ENCODE results near the gene FCN1.

FCN1 gene

DNA sequence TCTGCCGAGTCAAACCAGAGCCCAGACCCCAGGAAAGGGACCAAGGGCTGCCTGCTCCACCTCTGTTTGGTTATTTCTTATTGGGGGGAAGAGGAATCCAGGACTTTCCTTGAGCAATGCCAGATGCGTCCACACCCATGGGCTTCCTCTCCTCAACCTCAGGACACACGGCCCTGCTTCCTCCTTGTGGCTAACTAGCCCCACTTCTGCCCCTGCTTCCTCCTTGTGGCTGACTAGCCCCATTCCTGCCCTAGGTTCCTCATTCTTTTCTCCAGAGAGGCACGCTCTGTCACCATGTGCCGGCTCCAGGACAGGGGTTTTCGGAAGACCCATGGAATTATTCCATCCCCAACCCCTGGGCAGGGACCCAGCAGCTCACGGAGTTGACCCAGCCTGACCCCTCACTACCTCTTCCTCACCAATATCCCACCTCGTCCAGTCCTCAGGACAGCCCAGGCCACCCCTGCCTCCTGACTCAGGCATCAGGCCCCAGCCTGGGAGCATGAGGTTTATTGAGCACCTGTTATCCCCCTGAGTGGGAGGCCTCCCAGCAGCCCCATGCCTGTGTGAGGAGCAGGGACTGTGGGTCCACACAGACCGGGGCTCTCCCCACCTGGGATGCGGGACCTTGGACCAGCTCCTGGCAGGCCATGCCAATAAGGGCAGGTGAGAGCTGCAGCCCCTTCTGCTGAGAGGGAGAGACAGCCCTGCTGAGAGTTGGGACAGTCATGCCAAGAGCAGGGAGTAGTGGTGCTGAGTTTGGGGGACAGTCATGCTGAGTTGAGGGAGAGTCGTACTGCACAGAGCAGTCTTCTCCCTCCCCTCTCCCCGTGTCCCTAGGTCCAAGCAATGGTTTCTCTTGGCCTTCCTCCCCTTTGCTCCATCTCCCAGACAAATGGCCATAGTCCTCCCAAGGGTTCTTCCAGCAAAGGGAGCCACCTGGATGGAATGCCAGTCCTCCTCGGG, 11.8 kb upstream of the FCN1 start:
- H3K9ac ChIP-seq (ENCODE audit: low read length), result no peak overlapping the region
- H3K27me3 ChIP-seq (ENCODE audit: control insufficient read depth, insufficient read depth, low read length), result no peaks in the 10 kb centered on the region
- H3K4me1 ChIP-seq (ENCODE audit: control insufficient read depth, insufficient read depth, low read length), result no peaks in the 10 kb centered on the region
- H3K4me3 ChIP-seq (ENCODE audit: low read length), result no peak overlapping the region
- H3K27ac ChIP-seq (ENCODE audit: low read depth, low read length), result no peak overlapping the region
- no peaks in the 10 kb centered on the region for H3K36me3 ChIP-seq (ENCODE audit: control insufficient read depth, insufficient read depth, low read length)

DNA sequence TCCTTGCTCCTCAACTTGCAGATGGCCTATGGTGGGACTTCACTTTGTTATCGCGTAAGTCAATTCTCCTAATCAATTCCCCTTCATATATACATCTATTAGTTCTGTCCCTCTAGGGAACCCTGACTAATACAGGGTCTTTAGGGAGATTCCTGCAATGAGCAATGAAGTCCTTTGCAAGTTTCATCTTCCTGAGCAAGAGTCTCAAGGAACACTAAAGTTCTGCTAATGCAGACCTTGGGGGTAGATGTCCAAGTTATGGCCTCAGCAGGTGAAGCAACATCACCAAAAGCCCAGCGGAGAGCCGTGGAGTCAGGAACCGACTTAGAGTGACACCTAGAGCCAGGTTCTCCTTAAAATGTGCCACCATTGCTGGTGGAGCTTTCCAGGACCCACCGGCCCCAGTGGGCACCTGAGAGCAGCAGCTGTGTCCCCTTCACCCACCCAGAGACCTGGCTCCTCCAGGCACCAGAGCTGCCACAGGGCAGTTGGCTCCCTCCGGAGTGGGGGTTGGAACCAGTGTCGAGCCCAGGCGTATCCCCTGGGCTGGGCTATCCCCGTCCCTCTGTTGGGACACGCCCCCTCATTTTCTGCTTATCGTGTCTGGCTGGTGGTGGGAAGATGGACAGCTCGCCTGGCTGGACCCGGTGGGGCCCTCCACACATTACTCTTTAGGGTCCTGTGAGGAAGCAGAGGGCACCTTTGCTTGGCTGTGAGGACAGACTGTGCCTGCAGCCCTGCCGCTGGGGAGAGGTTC, 10.9 kb upstream of the FCN1 start:
- no peak overlapping the region for H3K4me3 ChIP-seq (ENCODE audit: low read length)

GRCh38 chr9:134925011-134925511, 7.3 kb upstream of the FCN1 start:
- Histone ChIP-seq H3K27ac (ENCODE audit: low read depth, low read length) (no peak overlapping the region), H3K9ac (ENCODE audit: low read length) (no peak overlapping the region), H3K4me3 (ENCODE audit: low read length) (no peak overlapping the region), H3K27me3 (ENCODE audit: control insufficient read depth, insufficient read depth, low read length) (no peaks in the 10 kb centered on the region), H3K36me3 (ENCODE audit: control insufficient read depth, insufficient read depth, low read length) (no peaks in the 10 kb centered on the region), H3K4me1 (ENCODE audit: control insufficient read depth, insufficient read depth, low read length) (no peaks in the 10 kb centered on the region)

More for the DNA sequence above, 10.9 kb upstream of the FCN1 start:
- no peaks in the 10 kb centered on the region for H3K4me1 ChIP-seq (ENCODE audit: control insufficient read depth, insufficient read depth, low read length)
- H3K9ac ChIP-seq (ENCODE audit: low read length), result no peak overlapping the region
- no peaks in the 10 kb centered on the region for H3K27me3 ChIP-seq (ENCODE audit: control insufficient read depth, insufficient read depth, low read length)
- H3K36me3 ChIP-seq (ENCODE audit: control insufficient read depth, insufficient read depth, low read length), result no peaks in the 10 kb centered on the region
- no peak overlapping the region for H3K27ac ChIP-seq (ENCODE audit: low read depth, low read length)

- Histone ChIP-seq H3K9ac (ENCODE audit: low read length) (no peak overlapping the region), H3K4me3 (ENCODE audit: low read length) (no peak overlapping the region), H3K27me3 (ENCODE audit: control insufficient read depth, insufficient read depth, low read length) (no peaks in the 10 kb centered on the region), H3K27ac (ENCODE audit: low read depth, low read length) (no peak overlapping the region), H3K36me3 (ENCODE audit: control insufficient read depth, insufficient read depth, low read length) (no peaks in the 10 kb centered on the region), H3K4me1 (ENCODE audit: control insufficient read depth, insufficient read depth, low read length) (no peaks in the 10 kb centered on the region)
Observed at GRCh38 chr9:134923466-134923865, 5.8 kb upstream of the FCN1 start.

GRCh38 chr9:134922932-134923240, 5.2 kb upstream of the FCN1 start:
- no peaks in the 10 kb centered on the region for H3K27me3 ChIP-seq (ENCODE audit: control insufficient read depth, insufficient read depth, low read length)
- no peaks in the 10 kb centered on the region for H3K36me3 ChIP-seq (ENCODE audit: control insufficient read depth, insufficient read depth, low read length)
- no peaks in the 10 kb centered on the region for H3K4me1 ChIP-seq (ENCODE audit: control insufficient read depth, insufficient read depth, low read length)
- no peak overlapping the region for H3K4me3 ChIP-seq (ENCODE audit: low read length)
- H3K27ac ChIP-seq (ENCODE audit: low read depth, low read length), result no peak overlapping the region
- H3K9ac ChIP-seq (ENCODE audit: low read length), result no peak overlapping the region

- Histone ChIP-seq H3K9ac (ENCODE audit: low read length) (no peak overlapping the region), H3K4me1 (ENCODE audit: control insufficient read depth, insufficient read depth, low read length) (no peaks in the 10 kb centered on the region), H3K27me3 (ENCODE audit: control insufficient read depth, insufficient read depth, low read length) (no peaks in the 10 kb centered on the region), H3K36me3 (ENCODE audit: control insufficient read depth, insufficient read depth, low read length) (no peaks in the 10 kb centered on the region), H3K4me3 (ENCODE audit: low read length) (no peak overlapping the region), H3K27ac (ENCODE audit: low read depth, low read length) (no peak overlapping the region)
Observed at GRCh38 chr9:134922066-134922931, 4.6 kb upstream of the FCN1 start.

- Histone ChIP-seq H3K27me3 (ENCODE audit: control insufficient read depth, insufficient read depth, low read length) (no peaks in the 10 kb centered on the region), H3K27ac (ENCODE audit: low read depth, low read length) (no peak overlapping the region), H3K4me1 (ENCODE audit: control insufficient read depth, insufficient read depth, low read length) (no peaks in the 10 kb centered on the region), H3K9ac (ENCODE audit: low read length) (no peak overlapping the region), H3K4me3 (ENCODE audit: low read length) (no peak overlapping the region), H3K36me3 (ENCODE audit: control insufficient read depth, insufficient read depth, low read length) (no peaks in the 10 kb centered on the region)
Observed at GRCh38 chr9:134919303-134919702, 1.6 kb upstream of the FCN1 start.

GRCh38 chr9:134918646-134919045, 934 bp upstream of the FCN1 start:
- no peak overlapping the region for H3K27ac ChIP-seq (ENCODE audit: low read depth, low read length)
- H3K4me3 ChIP-seq (ENCODE audit: low read length), result no peak overlapping the region
- H3K4me1 ChIP-seq (ENCODE audit: control insufficient read depth, insufficient read depth, low read length), result no peaks in the 10 kb centered on the region
- no peaks in the 10 kb centered on the region for H3K36me3 ChIP-seq (ENCODE audit: control insufficient read depth, insufficient read depth, low read length)
- H3K27me3 ChIP-seq (ENCODE audit: control insufficient read depth, insufficient read depth, low read length), result no peaks in the 10 kb centered on the region
- H3K9ac ChIP-seq (ENCODE audit: low read length), result no peak overlapping the region

DNA sequence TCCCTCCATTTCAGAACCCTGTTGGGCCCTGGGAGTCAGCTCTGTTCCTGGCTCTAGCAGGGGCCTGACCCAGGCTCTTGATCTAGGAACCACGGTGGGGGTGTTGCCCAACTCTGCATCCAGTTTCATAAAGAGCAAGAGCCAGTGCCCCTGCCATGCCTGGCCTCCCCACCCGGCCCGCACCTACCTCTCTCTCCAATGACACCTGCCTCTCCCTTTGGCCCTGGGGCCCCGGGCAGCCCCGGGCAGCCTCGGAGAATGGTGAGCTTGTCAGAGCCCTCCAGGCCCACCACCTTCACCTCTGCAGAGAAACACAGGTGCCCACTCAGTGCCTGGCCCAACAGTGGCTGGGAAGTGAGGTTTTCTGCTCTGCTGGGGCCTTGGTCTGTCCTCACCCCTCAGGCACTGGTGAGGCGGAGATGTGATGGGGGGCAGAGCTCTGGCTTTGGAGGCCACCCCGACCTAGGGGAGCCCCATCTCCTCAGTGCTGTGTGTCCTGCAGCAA, 1.5 kb downstream of the FCN1 start:
- no peak overlapping the region for H3K4me3 ChIP-seq (ENCODE audit: low read length)
- no peaks in the 10 kb centered on the region for H3K36me3 ChIP-seq (ENCODE audit: control insufficient read depth, insufficient read depth, low read length)
- no peaks in the 10 kb centered on the region for H3K4me1 ChIP-seq (ENCODE audit: control insufficient read depth, insufficient read depth, low read length)
- no peak overlapping the region for H3K27ac ChIP-seq (ENCODE audit: low read depth, low read length)
- no peak overlapping the region for H3K9ac ChIP-seq (ENCODE audit: low read length)
- H3K27me3 ChIP-seq (ENCODE audit: control insufficient read depth, insufficient read depth, low read length), result no peaks in the 10 kb centered on the region

DNA sequence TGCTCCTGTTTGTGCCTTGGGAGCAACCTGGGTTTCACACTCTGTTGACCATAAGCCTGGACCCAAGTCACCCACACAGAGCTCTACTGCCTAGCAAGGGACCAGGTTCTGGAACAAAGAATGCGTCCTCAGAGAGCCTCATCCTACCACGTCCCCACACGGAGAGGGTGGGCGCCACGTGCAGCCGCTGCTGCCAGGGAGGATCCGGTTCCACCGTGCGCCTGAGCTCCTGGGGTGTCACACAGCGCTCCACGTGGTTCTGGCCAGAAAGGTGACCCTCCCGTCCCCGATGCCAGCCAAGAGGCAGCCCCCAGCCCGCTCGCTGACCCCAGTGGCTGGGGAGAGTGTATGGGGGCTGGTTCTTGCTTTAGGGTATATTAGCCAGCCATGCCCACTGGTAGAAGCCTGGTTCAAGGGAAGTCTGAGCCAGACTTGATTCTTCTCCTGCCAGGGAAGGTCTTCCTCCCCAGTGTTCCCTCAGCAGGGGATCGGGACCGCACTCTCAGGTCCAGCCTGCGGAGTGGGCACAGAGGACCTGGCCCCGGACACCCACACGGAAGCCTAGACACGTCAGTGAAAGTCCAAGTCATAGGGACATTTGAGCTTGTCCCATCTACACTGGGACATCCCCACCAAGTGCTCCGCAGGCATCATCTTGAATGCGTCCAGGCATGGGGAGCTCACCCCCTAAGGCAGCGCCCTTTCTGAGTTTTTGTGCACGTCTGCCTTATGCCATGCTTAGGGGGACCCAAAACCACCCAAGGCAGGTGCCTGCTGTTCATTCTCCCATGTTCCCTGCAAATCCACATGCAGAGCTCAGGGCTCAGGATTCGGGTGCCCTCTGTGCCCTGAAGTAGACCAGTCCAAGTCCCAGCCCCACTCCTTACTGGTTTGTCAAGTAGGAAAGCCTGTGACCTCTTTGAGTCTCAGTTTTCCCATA, 2.4 kb downstream of the FCN1 start:
- Histone ChIP-seq H3K27me3 (ENCODE audit: control insufficient read depth, insufficient read depth, low read length) (no peaks in the 10 kb centered on the region), H3K4me1 (ENCODE audit: control insufficient read depth, insufficient read depth, low read length) (no peaks in the 10 kb centered on the region), H3K27ac (ENCODE audit: low read depth, low read length) (no peak overlapping the region), H3K9ac (ENCODE audit: low read length) (no peak overlapping the region), H3K4me3 (ENCODE audit: low read length) (no peak overlapping the region), H3K36me3 (ENCODE audit: control insufficient read depth, insufficient read depth, low read length) (no peaks in the 10 kb centered on the region)

DNA sequence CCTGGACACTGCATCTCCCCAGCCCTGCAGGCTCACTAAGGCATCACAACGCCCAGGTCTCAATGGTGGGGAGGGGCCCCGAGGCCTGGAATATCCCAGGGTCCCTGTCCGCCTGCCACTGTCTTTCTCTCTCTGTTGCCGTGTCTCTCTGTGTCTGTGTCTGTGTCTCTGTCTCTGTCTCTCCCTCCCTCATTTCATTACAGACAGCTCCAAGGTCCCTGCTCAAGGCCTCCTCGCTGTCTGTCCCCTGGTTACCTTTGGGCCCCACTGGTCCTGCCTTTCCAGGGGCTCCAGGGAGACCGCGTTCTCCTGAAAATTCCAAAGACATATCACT, 3.2 kb downstream of the FCN1 start:
- no peak overlapping the region for H3K9ac ChIP-seq (ENCODE audit: low read length)
- no peaks in the 10 kb centered on the region for H3K27me3 ChIP-seq (ENCODE audit: control insufficient read depth, insufficient read depth, low read length)
- H3K4me3 ChIP-seq (ENCODE audit: low read length), result no peak overlapping the region
- no peaks in the 10 kb centered on the region for H3K36me3 ChIP-seq (ENCODE audit: control insufficient read depth, insufficient read depth, low read length)
- no peak overlapping the region for H3K27ac ChIP-seq (ENCODE audit: low read depth, low read length)
- H3K4me1 ChIP-seq (ENCODE audit: control insufficient read depth, insufficient read depth, low read length), result no peaks in the 10 kb centered on the region
